ENCODE data around the gene AP2A2.

The AP2A2 gene

GRCh38 chr11:991034-991433, 65.4 kb downstream of the AP2A2 start:
- H3K4me3 ChIP-seq (ENCODE audit: low read depth, low read length): no peak overlapping the region
- no peak for TF ChIP-seq CTCF (IDR thresholded peaks at IDR 0.05; ENCODE audit: low read depth, low read length)

GRCh38 chr11:991711-992307, 66.1 kb downstream of the AP2A2 start:
- TF ChIP-seq CTCF (IDR thresholded peaks at IDR 0.05; ENCODE audit: low read depth, low read length): no peak

GRCh38 chr11:992577-992976, 66.9 kb downstream of the AP2A2 start:
- no peak overlapping the region for H3K4me3 ChIP-seq (ENCODE audit: low read depth, low read length)
- TF ChIP-seq CTCF (IDR thresholded peaks at IDR 0.05; ENCODE audit: low read depth, low read length): no peak

More at GRCh38 chr11:991711-992307, 66.1 kb downstream of the AP2A2 start:
- H3K4me3 ChIP-seq (ENCODE audit: low read depth, low read length): no peak overlapping the region

- H3K4me3 ChIP-seq (ENCODE audit: low read depth, low read length): no peak overlapping the region
- TF ChIP-seq CTCF (IDR thresholded peaks at IDR 0.05; ENCODE audit: low read depth, low read length): no peak
Measured at GRCh38 chr11:993632-994167, 68.0 kb downstream of the AP2A2 start.

GRCh38 chr11:995044-995751, 69.5 kb downstream of the AP2A2 start:
- no peak overlapping the region for H3K4me3 ChIP-seq (ENCODE audit: low read depth, low read length)
- TF ChIP-seq CTCF (IDR thresholded peaks at IDR 0.05; ENCODE audit: low read depth, low read length): no peak

GRCh38 chr11:995752-996420, 70.2 kb downstream of the AP2A2 start:
- no peak overlapping the region for H3K4me3 ChIP-seq (ENCODE audit: low read depth, low read length)
- no peak for TF ChIP-seq CTCF (IDR thresholded peaks at IDR 0.05; ENCODE audit: low read depth, low read length)

- H3K4me3 ChIP-seq (ENCODE audit: low read depth, low read length): no peak overlapping the region
- TF ChIP-seq CTCF (IDR thresholded peaks at IDR 0.05; ENCODE audit: low read depth, low read length): no peak
Measured at GRCh38 chr11:996681-997080, 71.0 kb downstream of the AP2A2 start.
